Hepatocyte (in vitro differentiated cells): ENCODE measurements around the gene COL4A1. TPM values are rescaled to one million over a fixed set of nuclear protein-coding genes. Genes with fewer than 3 reads are reported as not detected.

Experiments
- DNase-seq: peaks from one replicate; pipeline ENCODE4 v3.0.0-alpha.2; 2016; ENCODE audit warnings: low spot score
- H2AFZ ChIP-seq: fragments of 200-600 bp; sonication (generic); 2 replicates; pipeline ENCODE4 v1.6.0; 2016; ENCODE audit warnings: antibody characterized with exemption, mild to moderate bottlenecking
- H3K27ac ChIP-seq: fragments of 200-600 bp; sonication (generic); 2 replicates; pipeline ENCODE4 v1.5.1; 2016; ENCODE audit warnings: mild to moderate bottlenecking
- H3K27me3 ChIP-seq: fragments of 200-600 bp; sonication (generic); 2 replicates; pipeline ENCODE4 v1.6.1; 2016
- H3K36me3 ChIP-seq: fragments of 200-600 bp; sonication (generic); replicated peaks from 2 replicates; pipeline ENCODE4 v1.5.1; 2016; ENCODE audit warnings: low read depth; ENCODE audit not compliant: insufficient read depth
- H3K4me1 ChIP-seq: fragments of 200-600 bp; sonication (generic); 2 replicates; pipeline ENCODE4 v1.5.1; 2016; ENCODE audit warnings: mild to moderate bottlenecking, moderate library complexity; ENCODE audit not compliant: insufficient read depth
- H3K4me2 ChIP-seq: fragments of 200-600 bp; sonication (generic); 2 replicates; pipeline ENCODE4 v1.6.0; 2016
- H3K4me3 ChIP-seq: fragments of 200-600 bp; sonication (generic); 2 replicates; pipeline ENCODE4 v1.5.1; 2016; ENCODE audit warnings: mild to moderate bottlenecking
- H3K79me2 ChIP-seq: fragments of 200-600 bp; sonication (generic); 2 replicates; pipeline ENCODE4 v1.6.0; 2017; ENCODE audit warnings: mild to moderate bottlenecking
- H3K9me2 ChIP-seq: fragments of 200-600 bp; sonication (generic); replicated peaks from 2 replicates; pipeline ENCODE4 v1.6.0; 2017; ENCODE audit warnings: mild to moderate bottlenecking; ENCODE audit not compliant: insufficient read depth
- H3K9me3 ChIP-seq: fragments of 200-600 bp; sonication (generic); 2 replicates; pipeline ENCODE4 v1.5.1; 2016; ENCODE audit warnings: low read depth, mild to moderate bottlenecking
- H4K20me1 ChIP-seq: fragments of 200-600 bp; sonication (generic); 2 replicates; pipeline ENCODE4 v1.6.0; 2016; ENCODE audit warnings: mild to moderate bottlenecking; ENCODE audit not compliant: insufficient read depth, poor library complexity, severe bottlenecking
- CTCF ChIP-seq: fragments of 200-600 bp; sonication (generic); IDR thresholded peaks from 2 replicates; pipeline ENCODE4 v1.5.1; 2016; ENCODE audit warnings: antibody characterized with exemption, mild to moderate bottlenecking; ENCODE audit not compliant: poor library complexity
- EZH2 ChIP-seq: fragments of 200-600 bp; sonication (generic); IDR thresholded peaks from 2 replicates; pipeline ENCODE4 v1.6.1; 2016; ENCODE audit warnings: antibody characterized with exemption, mild to moderate bottlenecking, borderline replicate concordance
- EZH2phosphoT487 ChIP-seq: fragments of 200-600 bp; sonication (generic); IDR thresholded peaks from one replicate; pipeline ENCODE4 v1.6.1; 2018; ENCODE audit warnings: antibody characterized with exemption, mild to moderate bottlenecking, low read depth, moderate library complexity; ENCODE audit not compliant: unreplicated experiment, severe bottlenecking
- WGBS: methylation state at CpG from one replicate; pipeline ENCODE4 v1.1.6; 2016; ENCODE audit warnings: low lambda C conversion rate; ENCODE audit errors: missing lambda C conversion rate; 5-methylcytosine and 5-hydroxymethylcytosine counted together
- polyA plus RNA-seq: library from polyadenylated mRNA; unstranded; fragments of >200 nt; fragmentation: Nextera tagmentation; extraction: Ambion mirVana; gene quantifications from 2 replicates; pipeline ENCODE4 v1.2.1, GENCODE V29; 2016
- total RNA-seq: library from RNA; depleted of rRNA; stranded (reverse); fragments of >200 nt; gene quantifications from 2 replicates; pipeline ENCODE4 v1.2.3, GENCODE V29; 2014

Gene COL4A1
- total and polyA plus RNA-seq, 2 experiments from 2014 or later: 138 to 269 TPM

GRCh38 chr13:110324026-110324749, 17.2 kb upstream of the COL4A1 start:
- Histone ChIP-seq H3K4me3 (no peak overlapping the region), H3K27ac (no peak overlapping the region), H3K4me1 (peaks cover 5% of the 10 kb centered on the region)

GRCh38 chr13:110323172-110323891, 16.4 kb upstream of the COL4A1 start:
- H3K4me1 ChIP-seq: peaks cover 5% of the 10 kb centered on the region
- no peak overlapping the region for H3K27ac ChIP-seq

More at GRCh38 chr13:110324026-110324749, 17.2 kb upstream of the COL4A1 start:
- WGBS: 89% methylated on average over 10 of the region's 10 CpGs
- Histone ChIP-seq H3K79me2 (peaks cover 70% of the 10 kb centered on the region), H3K4me2 (no peak overlapping the region), H3K36me3 (no peaks in the 10 kb centered on the region), H3K9me2 (no peaks in the 10 kb centered on the region), H4K20me1 (no peaks in the 10 kb centered on the region), H3K27me3 (no peaks in the 10 kb centered on the region), H3K9me3 (no peaks in the 10 kb centered on the region), H2AFZ (no peak overlapping the region)
- TF ChIP-seq EZH2 (no peak), CTCF (no peak)
- DNase-seq: no peak

GRCh38 chr13:110322828-110323171, 15.8 kb upstream of the COL4A1 start:
- Histone ChIP-seq H3K27me3 (no peaks in the 10 kb centered on the region), H4K20me1 (no peaks in the 10 kb centered on the region), H3K9me2 (no peaks in the 10 kb centered on the region), H3K4me2 (no peak overlapping the region), H3K27ac (no peak overlapping the region), H3K4me1 (peaks cover 5% of the 10 kb centered on the region), H3K9me3 (no peaks in the 10 kb centered on the region), H2AFZ (no peak overlapping the region), H3K79me2 (peaks cover 76% of the 10 kb centered on the region), H3K36me3 (no peaks in the 10 kb centered on the region), H3K4me3 (no peak overlapping the region)
- TF ChIP-seq EZH2 (no peak), EZH2phosphoT487 (no peak), CTCF (no peak)
- WGBS: 98% methylated on average over 7 of the region's 7 CpGs
- no peak for DNase-seq

More at GRCh38 chr13:110323172-110323891, 16.4 kb upstream of the COL4A1 start:
- no peaks in the 10 kb centered on the region for H3K9me2 ChIP-seq
- 83% methylated on average over 8 of the region's 8 CpGs for WGBS
- H3K4me3 ChIP-seq: no peak overlapping the region
- TF ChIP-seq EZH2phosphoT487: no peak
- no peak for TF ChIP-seq EZH2
- no peak for TF ChIP-seq CTCF
- H4K20me1 ChIP-seq: no peaks in the 10 kb centered on the region
- no peak for DNase-seq
- no peaks in the 10 kb centered on the region for H3K9me3 ChIP-seq
- peaks cover 71% of the 10 kb centered on the region for H3K79me2 ChIP-seq
- no peak overlapping the region for H2AFZ ChIP-seq
- no peaks in the 10 kb centered on the region for H3K36me3 ChIP-seq
- H3K27me3 ChIP-seq: no peaks in the 10 kb centered on the region
- H3K4me2 ChIP-seq: no peak overlapping the region
